ENCODE measurements around the gene RAB3IP.

Gene RAB3IP, protein sequence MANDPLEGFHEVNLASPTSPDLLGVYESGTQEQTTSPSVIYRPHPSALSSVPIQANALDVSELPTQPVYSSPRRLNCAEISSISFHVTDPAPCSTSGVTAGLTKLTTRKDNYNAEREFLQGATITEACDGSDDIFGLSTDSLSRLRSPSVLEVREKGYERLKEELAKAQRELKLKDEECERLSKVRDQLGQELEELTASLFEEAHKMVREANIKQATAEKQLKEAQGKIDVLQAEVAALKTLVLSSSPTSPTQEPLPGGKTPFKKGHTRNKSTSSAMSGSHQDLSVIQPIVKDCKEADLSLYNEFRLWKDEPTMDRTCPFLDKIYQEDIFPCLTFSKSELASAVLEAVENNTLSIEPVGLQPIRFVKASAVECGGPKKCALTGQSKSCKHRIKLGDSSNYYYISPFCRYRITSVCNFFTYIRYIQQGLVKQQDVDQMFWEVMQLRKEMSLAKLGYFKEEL

DNA sequence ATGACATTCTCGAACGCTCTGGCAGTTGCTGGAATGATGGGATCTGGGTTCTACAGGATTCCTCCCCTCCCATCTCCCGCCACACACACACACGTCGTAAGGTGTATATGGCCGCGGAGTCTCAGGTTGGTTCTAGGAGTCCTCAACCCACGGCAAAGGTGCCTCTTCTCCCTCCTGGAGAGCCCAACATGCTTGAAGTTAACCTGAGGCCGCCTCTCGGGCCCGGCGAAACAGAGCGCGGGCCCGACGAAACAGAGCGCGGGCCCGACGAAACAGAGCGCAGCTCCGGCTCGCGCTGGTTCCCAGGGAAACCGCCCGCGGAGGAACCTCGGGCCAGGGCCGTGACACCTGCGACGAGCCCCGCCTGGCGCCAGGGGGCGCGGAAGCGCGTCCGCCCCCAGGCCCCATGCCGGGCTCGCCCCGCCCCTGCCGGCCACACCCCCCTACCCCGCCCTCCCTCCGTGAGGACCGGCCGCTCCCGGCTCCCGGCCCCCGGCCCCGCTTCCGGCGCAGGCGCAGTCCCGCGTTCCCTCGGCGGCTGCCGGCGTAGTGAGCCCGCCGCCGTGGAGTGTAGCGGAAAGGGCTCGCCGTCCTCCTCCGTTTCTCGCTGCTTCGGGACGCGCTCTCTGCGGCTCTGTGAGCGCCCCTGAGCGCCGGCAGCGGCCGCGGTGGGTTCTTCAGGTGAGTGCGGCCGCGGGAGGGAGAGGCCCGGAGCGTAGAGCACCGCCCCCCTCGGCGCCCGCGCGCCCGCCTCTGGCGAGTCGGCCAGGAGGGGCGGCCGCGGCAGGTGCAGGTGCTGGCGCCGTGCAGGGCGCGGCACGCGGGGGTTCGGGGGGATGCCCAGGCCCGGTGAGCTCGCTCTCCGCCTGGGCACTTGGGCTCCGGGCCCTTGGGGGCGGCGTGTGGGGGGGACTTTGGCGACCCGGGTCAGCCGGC lies at the start of gene RAB3IP:
Gene RAB3IP (plus strand): TSS at position 510 of the 936 bp plus-strand sequence. CDS start 16,549 bp downstream, outside the sequence.
- peak; percentile 93 to 94 for DNase-seq (ENCODE audit: low read depth in 2 of 2)

DNA sequence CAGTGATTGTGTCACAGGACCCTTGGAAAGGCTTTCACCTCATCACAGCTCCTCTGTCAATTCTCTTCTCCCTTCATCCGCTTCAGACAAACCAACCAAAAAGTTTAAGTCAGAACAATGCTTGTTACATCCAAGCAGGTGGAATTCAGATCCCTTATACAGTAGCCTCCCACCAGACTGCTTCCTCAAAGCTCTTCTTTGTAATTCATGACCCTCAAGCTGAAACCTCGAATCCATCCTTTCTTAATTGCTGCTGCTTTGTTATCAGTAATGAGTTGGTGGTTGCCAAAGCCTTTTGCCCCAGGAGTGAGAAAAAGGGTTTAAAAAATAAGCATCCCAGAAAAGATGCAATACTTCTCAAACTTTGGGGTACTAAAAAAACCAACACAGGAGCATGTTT lies 49.0 kb upstream of the RAB3IP start:
- DNase-seq (ENCODE audit: low read depth in 2 of 2) = no peak

DNA sequence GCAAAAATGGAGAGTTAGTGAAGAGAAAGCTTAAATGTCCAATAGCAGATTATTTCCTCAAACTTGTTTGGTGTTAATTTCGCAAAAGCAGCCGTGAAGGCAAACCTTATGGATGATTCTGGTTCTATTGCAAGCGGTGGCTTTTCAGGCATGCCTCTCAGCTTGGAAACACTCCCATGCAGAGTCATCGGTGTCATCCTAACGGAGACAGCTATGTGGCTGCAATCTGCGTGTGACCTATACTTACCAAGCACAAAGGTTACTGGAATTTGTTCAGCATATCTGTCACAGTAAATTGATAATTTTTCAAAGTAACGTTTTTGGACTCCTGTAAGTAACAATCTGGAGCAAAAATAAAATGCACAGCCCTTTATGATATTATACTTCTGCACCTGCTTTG lies 44.5 kb upstream of the RAB3IP start:
- no peak for DNase-seq (ENCODE audit: low read depth in 2 of 2)

DNA sequence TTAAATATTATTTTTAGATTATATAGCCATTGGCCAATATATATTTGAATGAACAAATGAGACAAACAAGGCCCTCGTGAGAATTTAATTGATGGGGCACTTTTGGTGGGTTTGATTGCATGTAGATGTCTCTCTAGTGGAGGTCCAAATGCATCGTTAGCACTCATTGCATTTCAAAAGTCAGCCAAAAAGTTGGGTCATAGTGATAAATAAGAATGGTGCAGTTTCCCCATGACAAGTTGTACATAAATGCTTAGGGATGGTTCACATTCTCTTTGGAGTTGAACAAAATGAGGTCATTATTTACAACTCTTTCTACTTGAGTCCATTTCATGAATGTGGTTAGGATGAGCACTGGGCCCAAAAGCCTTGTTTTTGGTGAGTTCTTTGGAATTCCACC lies 40.6 kb upstream of the RAB3IP start:
- DNase-seq (ENCODE audit: low read depth in 2 of 2) = no peak

DNA sequence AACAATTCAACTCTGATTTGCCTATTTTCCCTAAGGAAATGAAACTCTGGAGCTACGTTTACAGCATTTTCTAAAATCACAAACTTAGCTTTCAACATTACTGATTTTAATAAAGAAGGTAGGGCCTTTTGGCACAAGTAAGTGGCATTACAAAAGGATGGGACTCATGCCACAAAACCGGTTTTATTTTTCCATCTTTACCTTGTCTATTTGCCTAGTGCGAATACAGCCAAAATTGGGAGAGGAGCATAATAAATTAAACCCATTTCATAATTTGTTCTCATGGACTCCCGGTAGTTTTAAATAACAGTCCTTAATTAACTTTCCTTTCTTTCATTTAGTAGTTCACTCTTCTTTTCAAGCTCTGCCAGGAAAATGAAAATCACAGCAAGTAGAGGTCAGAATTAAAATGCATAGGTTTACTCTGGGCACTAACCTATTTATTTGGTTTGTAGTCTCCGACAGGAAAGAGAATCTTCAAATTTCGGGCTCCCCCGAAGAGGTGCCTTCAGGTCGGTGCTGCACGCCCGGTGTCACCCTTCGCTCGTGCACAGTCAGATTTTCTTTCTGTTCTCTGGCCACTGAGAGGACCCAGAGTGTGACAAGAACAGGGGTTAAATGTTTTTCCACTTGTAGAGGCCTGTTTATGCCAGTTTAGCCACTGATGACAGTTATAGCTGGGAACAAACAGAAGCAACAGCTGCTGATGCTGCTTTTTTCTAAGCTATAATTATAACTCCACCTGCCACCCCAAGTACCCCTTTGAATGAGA lies 39.7 kb upstream of the RAB3IP start, which contains the start of gene BEST3:
Gene BEST3 (minus strand): TSS at position 535 of the 772 bp plus-strand sequence. CDS start 1,505 bp downstream, outside the sequence.
- no peak for DNase-seq (ENCODE audit: low read depth in 2 of 2)

DNA sequence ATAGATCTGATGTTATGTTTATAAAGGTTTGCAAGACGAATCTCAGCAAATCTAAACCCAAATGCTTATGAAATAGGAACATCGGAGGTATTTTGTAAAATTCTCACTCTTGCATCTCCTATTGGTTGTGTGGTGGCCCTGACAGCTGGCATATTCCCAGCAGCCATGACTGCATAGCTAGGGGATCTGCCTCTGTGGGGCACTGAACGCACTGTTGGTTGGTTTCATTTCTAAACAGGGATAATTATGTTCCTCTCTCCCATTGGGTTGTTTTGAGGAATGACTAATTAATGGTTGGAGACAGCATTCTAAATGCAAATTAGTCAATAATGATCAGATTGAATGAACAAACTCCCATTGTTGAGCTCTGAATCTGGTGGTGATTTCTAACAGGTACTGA lies 36.8 kb upstream of the RAB3IP start:
- no peak for DNase-seq (ENCODE audit: low read depth in 2 of 2)

DNA sequence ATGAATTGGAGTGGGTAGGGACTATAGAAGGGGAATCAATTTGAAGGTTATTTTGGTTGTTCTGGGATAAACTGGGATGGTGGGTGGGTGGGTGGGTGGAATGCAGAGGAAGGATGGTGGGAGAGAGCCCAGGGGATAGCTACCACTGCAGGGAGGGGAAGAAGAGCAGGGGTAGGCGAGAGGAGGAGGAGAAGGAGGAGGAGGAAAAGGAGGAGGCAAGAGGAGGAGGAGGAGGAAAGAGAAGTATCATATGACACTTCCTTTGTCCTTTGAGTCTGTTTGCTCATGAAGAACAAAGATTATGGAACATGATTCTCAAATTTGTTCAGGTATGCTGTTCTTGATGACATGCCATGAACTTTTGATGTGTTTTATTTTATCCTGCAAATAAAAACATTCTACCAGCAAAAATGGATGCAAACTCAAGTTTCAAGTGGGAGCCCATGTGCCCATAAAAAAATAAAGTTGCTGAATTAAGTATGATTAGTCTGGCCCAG lies 35.5 kb upstream of the RAB3IP start:
- no peak for DNase-seq (ENCODE audit: low read depth in 2 of 2)

DNA sequence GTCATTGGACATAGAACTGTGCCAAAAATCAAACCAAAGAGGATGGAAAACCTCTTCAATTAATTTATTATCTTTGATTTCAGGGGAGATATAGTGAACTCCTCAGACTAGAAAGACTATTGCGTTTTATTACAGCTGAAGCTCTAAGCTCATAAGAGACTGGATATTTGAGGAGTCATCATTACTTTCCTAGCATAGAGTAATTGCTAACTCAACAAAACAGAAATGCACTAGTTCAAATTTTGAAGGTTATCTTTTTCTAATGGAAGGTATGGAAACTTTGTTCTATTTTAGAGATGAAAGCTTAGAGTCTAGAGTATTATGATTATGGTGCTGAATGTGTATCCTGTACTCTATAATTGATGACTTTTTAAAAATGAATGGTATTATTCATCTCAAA lies 34.3 kb upstream of the RAB3IP start:
- no peak for DNase-seq (ENCODE audit: low read depth in 2 of 2)

DNA sequence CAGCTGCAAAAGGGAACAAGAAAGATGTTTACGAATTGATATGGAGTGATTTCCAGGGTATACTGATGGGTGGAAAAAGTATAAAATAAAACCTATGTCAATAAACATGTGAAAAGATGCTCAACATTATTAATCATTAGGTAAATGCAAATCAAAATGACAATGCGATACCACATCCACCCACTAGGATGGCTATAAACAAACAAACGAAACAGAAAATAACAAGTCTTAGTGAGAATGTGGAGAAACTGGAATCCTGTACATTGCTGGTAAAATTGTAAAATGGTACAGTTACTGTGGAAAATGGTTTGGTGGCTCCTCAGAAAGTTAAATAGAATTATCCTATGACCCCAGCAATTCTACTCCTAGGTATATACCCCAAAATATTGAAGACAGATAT lies 30.0 kb upstream of the RAB3IP start:
- DNase-seq (ENCODE audit: low read depth in 2 of 2) = no peak

DNA sequence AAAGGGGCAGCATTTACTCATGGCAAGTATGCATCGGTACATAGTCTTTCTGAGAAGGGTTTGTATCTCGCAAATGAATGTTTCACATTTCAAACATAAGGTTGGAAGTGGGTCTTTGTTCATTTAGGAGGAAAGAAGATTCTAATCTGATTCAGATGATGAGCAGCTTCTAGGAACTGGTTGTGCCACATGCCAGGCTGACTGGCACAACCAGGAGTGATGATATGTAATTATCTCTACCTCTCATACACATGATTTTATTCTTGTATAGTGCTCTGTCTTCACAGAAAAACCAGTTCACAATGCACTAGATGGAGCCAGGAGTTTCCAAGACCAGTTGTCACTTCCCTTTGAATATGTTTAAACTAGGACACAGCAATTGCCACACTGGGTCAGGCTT lies 25.8 kb upstream of the RAB3IP start:
- DNase-seq (ENCODE audit: low read depth in 2 of 2) = no peak

DNA sequence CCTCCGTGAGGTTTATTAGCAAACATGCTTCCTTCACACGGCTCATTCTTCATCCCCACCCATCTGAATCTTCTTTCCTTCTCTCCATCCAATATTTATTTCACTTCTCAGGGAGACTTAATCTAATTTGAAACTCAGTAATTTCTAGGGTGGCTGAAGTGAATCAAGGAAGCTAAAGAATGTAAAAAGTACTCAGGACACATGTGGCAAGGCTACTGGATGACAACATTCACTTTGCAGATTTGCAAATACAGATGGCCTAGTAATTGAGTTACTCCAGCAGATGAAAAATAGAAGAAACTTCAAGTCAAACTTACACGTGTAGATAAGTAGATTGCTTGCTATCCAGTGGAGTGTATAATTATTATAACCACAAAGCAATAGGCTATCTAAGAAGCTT lies 24.1 kb upstream of the RAB3IP start:
- no peak for DNase-seq (ENCODE audit: low read depth in 2 of 2)

DNA sequence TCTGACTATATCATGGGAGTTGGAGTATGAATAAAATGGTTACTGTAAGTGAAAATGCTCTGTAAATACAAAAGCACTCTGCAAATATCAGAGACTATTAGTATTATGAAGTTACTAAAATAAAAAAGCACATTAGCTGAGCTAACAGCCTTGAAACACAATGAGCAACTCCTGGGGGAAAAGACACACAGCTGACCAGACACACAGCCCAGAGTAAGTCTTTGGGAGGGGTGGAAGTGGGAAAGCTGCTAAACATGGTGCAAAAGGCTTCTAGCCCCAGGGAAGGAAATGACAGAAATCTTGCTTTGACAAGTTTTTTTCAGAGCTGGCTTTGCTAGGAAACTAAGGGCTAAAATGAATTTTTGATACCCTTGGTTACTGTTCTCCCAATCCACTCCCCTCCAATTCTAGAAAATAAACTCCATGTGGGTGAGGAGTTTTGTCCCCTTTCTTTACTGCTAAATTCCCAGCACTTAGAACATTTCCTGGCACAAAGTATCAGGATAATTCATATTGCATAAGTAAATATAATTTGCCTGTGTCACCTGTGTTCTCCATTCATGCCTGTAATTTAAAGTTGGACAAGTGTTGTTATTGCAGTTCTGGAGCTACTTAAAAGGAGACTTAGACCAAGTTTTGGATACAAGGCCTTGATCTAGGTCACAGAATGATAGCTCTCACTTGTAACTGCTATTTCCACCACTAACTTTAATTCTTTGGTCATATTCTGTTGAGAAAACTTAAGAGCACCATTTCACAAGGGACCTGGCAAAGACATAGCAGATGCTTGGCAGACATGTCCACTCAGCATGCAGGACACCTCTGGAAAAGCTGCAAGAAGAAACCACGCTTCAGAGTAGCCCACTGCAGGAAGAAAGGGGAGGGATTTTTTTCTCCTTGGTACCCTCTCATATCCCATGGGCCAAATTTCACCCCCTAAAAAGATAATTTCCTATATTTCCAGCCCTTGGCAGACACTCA lies 19.0 kb upstream of the RAB3IP start:
- DNase-seq (ENCODE audit: low read depth in 2 of 2) = no peak

DNA sequence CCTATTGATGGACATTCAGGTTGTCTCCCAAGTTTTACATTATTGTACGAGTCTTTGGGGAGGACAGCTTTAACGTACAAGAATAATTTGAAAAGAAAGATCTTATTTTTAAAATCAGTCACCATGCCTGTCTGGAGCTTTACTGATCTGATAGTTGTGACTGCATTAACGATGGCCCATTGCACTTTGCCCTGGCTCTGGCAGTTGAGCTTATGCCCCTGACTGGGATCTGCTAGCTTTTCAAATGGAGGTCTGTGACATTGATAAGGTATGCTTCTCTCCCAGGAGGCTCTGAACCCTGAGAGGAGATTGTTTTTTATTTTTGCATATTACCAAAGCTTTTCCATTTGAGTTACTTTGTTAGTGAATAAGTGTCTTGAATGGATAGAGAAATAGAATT lies 17.9 kb upstream of the RAB3IP start:
- no peak for DNase-seq (ENCODE audit: low read depth in 2 of 2)

DNA sequence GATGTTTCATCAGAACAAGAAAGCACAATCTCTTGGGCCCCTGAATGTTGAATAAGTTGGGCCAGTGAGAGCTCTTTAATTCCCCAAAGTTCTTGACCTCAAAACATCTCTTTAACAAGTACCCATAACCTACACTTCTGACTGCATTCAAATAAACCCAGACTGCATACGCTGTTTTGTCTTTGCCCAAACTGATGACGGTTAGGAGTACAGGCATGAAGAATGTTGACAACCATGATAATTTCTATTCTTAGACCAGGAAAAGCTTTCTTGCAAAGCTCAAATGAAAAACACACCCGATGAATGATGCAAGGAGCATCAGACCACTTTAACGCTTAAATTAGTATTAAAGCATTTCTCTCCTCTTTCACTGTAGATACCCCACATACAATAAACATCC lies 11.7 kb upstream of the RAB3IP start:
- DNase-seq (ENCODE audit: low read depth in 2 of 2) = no peak

DNA sequence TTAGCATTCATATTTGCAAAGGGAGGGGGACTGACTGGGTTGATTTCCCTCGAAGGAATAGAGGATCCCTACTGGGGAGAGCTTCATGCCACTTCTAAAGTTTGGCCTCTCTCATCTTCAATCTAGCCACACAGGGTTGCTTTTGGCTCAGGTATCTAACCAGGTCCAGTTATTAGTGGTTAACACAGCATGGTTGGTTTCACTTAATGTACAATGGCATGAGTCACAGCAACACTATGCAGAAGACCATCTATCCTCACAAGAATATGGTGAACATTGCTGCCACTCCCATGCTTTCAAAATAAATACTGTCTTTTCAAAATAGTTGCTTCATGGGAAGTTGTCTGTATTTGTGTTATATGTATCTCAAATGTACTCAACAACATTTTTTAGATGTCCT lies 6.6 kb upstream of the RAB3IP start:
- no peak for DNase-seq (ENCODE audit: low read depth in 2 of 2)

DNA sequence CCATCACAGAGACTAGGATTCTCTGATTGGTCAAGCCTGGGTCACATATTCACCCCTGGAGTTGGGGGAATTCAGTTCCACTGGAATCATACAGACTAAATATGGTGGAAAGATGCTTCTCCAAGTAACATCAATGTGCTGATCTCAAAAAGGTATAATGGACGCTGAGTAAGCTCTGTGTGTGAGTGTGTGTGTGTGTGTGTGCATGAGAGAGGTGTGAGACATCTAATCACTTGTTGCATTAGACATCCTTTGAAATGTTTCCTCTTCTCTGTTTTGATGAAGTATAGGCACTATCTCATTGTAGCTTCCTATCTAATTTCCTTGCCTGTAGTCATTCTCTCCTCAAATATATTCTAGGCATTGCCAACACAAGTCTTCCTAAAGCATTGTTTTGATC lies 5.0 kb upstream of the RAB3IP start:
- DNase-seq (ENCODE audit: low read depth in 2 of 2) = no peak

DNA sequence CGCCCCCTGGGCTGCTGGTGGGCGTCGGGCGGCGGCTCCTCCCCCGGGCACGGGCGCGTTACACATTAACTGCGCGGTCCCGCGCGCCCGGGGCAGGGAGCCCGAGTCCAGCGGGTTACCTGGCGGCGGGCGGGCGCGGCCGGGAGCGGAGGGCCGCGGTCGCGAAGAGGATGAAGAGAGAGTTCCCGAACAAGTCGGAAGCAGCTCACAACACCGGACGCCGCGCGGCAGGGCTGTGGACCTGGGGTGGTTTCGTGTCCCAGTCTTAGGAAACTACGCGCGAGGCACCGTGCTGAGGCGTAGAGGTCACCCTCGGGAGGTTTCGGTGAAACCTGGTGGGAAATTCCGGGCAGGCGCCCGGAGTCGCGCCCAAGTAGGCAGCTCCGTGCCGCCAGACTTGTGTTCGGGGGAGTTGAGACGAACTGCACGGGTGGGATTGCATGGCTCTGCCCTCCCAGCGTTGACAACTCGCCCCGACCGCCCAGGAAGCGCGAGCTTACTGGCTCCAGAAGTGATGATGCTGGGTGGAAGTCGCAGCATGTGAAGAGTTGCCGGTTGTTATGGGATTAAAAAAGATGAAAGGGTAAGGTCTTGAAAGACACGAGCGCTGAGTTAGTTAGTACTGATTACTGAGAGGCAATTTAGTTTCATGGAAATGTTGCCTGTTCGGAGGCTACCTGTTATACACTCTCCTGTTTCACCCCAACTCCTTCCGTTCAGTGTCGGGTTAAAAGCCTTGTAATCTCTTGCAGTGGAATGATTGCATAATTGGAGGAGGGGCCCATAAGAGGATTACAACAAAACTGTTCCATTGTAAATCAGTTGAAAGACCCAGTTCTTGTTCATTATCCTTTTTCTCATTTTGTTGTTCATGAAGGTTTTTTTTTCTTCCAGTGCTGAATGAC lies 879 bp downstream of the RAB3IP start:
- peak; percentile 32 to 40 for DNase-seq (ENCODE audit: low read depth in 2 of 2)

DNA sequence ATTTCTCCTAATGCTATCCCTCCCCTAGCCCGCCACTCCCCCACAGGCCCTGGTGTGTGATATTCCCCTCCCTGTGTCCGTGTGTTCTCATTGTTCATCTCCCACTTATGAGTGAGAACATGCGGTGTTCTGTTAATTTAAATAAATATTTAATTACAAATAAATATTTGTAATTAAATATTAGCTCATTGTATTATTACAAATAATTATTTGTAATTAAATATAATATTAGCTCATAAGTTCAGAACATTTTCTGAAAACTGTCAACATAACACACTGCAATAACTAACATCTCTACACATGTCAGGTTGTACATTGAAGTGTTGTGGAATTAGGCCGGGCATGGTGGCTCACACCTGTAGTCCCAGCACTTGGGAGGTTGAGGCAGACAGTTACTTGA lies 5.4 kb downstream of the RAB3IP start:
- no peak for DNase-seq (ENCODE audit: low read depth in 2 of 2)

DNA sequence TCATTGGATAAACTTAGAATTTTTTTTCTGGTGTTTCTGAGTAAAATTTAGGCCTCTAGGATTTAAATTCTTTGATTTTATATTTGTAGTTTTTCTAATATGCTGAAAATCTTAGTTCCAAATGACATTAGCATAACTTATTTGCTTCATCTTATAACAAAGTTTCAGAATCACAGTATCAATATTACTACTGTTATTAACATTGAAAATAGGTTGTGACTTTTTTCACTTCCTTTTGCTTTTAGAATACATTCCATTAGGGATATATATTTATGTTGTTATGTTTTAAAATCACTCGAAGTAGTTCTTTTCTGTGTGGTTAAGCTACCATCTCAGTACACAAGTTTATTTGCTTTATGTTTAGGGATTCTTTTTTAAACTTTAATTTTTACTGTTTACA lies 12.8 kb downstream of the RAB3IP start:
- DNase-seq (ENCODE audit: low read depth in 2 of 2) = no peak
